A549 (cell line): ENCODE results near the gene LRRC19. TPM values are rescaled to one million over a fixed set of nuclear protein-coding genes. Genes with fewer than 3 reads are reported as not detected.

Experiments used
- ATAC-seq, 2 experiments: fragments of 200-7000 bp in 1 of 2; fragments of >200 bp in 1 of 2; cut with Nextera tagmentation in 1 of 2; cut with Tn5 transposase in 1 of 2; 3 replicates each; pipeline versions ENCODE4 v1.8.0 to v1.9.1; 2018 to 2020; ENCODE audit warnings: mild to moderate bottlenecking in 1 of 2, moderate library complexity in 1 of 2
- CTCF ChIA-PET: fragments of 300-600 bp; sonication (Branson Sonifier 250); formaldehyde crosslinking; extraction: SDS; loops from one replicate; lab custom pipeline; 2021; ENCODE audit warnings: antibody characterized with exemption, inconsistent platforms; lab: Yijun Ruan, JAX
- POLR2A ChIA-PET: fragments of 350-600 bp; formaldehyde crosslinking; extraction: SDS; loops from one replicate; lab custom pipeline; 2021; ENCODE audit warnings: antibody characterized with exemption, inconsistent platforms; lab: Yijun Ruan, JAX
- DNase-seq, 2 experiments: peaks; one replicate each; pipeline versions ENCODE4 v3.0.0 to v3.0.0-alpha.2; 2011 to 2016; ENCODE audit warnings: low read depth in 1 of 2, low spot score in 1 of 2
- FAIRE-seq: peaks from 2 replicates; lab custom pipeline; 2011; peaks lifted over from hg19 to GRCh38; lab: Jason Lieb, UNC
- H3K27ac ChIP-seq, 2 experiments: fragments of >200 bp; sonication (Bioruptor Twin); formaldehyde crosslinking; 3 replicates each; pipeline ENCODE4 v1.5.1; 2016 to 2017
- H3K4me1 ChIP-seq: fragments of >200 bp; sonication (Bioruptor Twin); formaldehyde crosslinking; 3 replicates; pipeline ENCODE4 v1.6.1; 2016
- H3K4me2 ChIP-seq: fragments of >200 bp; sonication (Bioruptor Twin); formaldehyde crosslinking; 3 replicates; pipeline ENCODE4 v1.6.1; 2016
- H3K4me3 ChIP-seq: fragments of >200 bp; sonication (Bioruptor Twin); formaldehyde crosslinking; 3 replicates; pipeline ENCODE4 v1.5.1; 2016
- H3K9me3 ChIP-seq: fragments of >200 bp; sonication (Bioruptor Twin); formaldehyde crosslinking; 3 replicates; pipeline ENCODE4 v1.6.1; 2016
- CBX2 ChIP-seq: fragments of 200-600 bp; sonication (generic); IDR thresholded peaks from 2 replicates; pipeline ENCODE4 v1.6.1; 2016; ENCODE audit warnings: low read depth, mild to moderate bottlenecking, borderline replicate concordance
- EHMT2 ChIP-seq: fragments of 200-600 bp; sonication (generic); IDR thresholded peaks from 2 replicates; pipeline ENCODE4 v1.6.1; 2016; ENCODE audit warnings: antibody characterized with exemption, low read depth, mild to moderate bottlenecking, moderate library complexity
- FOSB ChIP-seq: fragments of 250-450 bp; sonication (Bioruptor Pico); IDR thresholded peaks from 2 replicates; pipeline ENCODE4 v1.5.0; 2020; ENCODE audit warnings: mild to moderate bottlenecking, moderate library complexity
- HDAC2 ChIP-seq: fragments of 200-600 bp; sonication (generic); IDR thresholded peaks from 2 replicates; pipeline ENCODE4 v1.6.1; 2016
- HOXA7 ChIP-seq: fragments of 250-450 bp; sonication (Bioruptor Pico); IDR thresholded peaks from 2 replicates; pipeline ENCODE4 v1.5.0; 2020; ENCODE audit warnings: mild to moderate bottlenecking, moderate library complexity
- HOXB13 ChIP-seq: fragments of 250-450 bp; sonication (Bioruptor Pico); IDR thresholded peaks from 2 replicates; pipeline ENCODE4 v1.5.0; 2020; ENCODE audit warnings: low read depth, mild to moderate bottlenecking, moderate library complexity
- JUN ChIP-seq, 2 experiments: fragments of >200 bp; sonication (Bioruptor Twin); formaldehyde crosslinking; IDR thresholded peaks; 2 replicates in 1 of 2; 3 replicates in 1 of 2; pipeline ENCODE4 v1.6.1; 2016 to 2017
- KDM1A ChIP-seq: fragments of 200-600 bp; sonication (generic); IDR thresholded peaks from 2 replicates; pipeline ENCODE4 v1.6.1; 2016; ENCODE audit warnings: low read depth, mild to moderate bottlenecking
- KDM5A ChIP-seq: fragments of 200-600 bp; sonication (generic); IDR thresholded peaks from 2 replicates; pipeline ENCODE4 v1.6.1; 2016; ENCODE audit warnings: antibody characterized with exemption, mild to moderate bottlenecking
- MAZ ChIP-seq: fragments of 150-350 bp; IDR thresholded peaks from 2 replicates; pipeline ENCODE4 v1.6.1; 2014; ENCODE audit warnings: antibody characterized with exemption, low read depth, low read length, borderline replicate concordance
- MYC ChIP-seq: IDR thresholded peaks from 2 replicates; pipeline ENCODE4 v1.6.1; 2012; ENCODE audit warnings: mild to moderate bottlenecking, inconsistent platforms, low read length, improper control_type of control experiment, borderline replicate concordance
- NFE2L2 ChIP-seq: fragments of 150-350 bp; conservative IDR thresholded peaks from 2 replicates; pipeline ENCODE4 v1.6.1; 2014; ENCODE audit warnings: low read length
- NR3C1 ChIP-seq: fragments of >200 bp; sonication (Bioruptor Twin); formaldehyde crosslinking; IDR thresholded peaks from 3 replicates; pipeline ENCODE4 v1.6.1; 2017
- RAD21 ChIP-seq, 2 experiments: fragments of >200 bp in 1 of 2; sonication (Bioruptor Twin) in 1 of 2; formaldehyde crosslinking in 1 of 2; IDR thresholded peaks in 1 of 2; conservative IDR thresholded peaks in 1 of 2; 2 replicates in 1 of 2; 3 replicates in 1 of 2; pipeline ENCODE4 v1.6.1; 2012 to 2018; ENCODE audit warnings: inconsistent platforms in 1 of 2
- RARB ChIP-seq: fragments of 250-450 bp; sonication (Bioruptor Pico); IDR thresholded peaks from 2 replicates; pipeline ENCODE4 v1.8.0; 2021; ENCODE audit warnings: mild to moderate bottlenecking, moderate library complexity
- RFX5 ChIP-seq: fragments of 450-650 bp; IDR thresholded peaks from 2 replicates; pipeline ENCODE4 v1.7.1; 2014; ENCODE audit warnings: antibody characterized with exemption, mild to moderate bottlenecking, moderate library complexity
- SMC3 ChIP-seq: fragments of >200 bp; sonication (Bioruptor Twin); formaldehyde crosslinking; IDR thresholded peaks from 3 replicates; pipeline ENCODE4 v1.6.1; 2018; ENCODE audit warnings: inconsistent platforms
- SREBF2 ChIP-seq: fragments of 450-650 bp; IDR thresholded peaks from 2 replicates; pipeline ENCODE4 v1.6.1; 2014; ENCODE audit warnings: mild to moderate bottlenecking, moderate library complexity
- TFCP2L1 ChIP-seq: fragments of 250-450 bp; sonication (Bioruptor Pico); IDR thresholded peaks from 2 replicates; pipeline ENCODE4 v1.5.0; 2021; ENCODE audit warnings: mild to moderate bottlenecking
- ZC3H11A ChIP-seq: fragments of 450-650 bp; IDR thresholded peaks from 2 replicates; pipeline ENCODE4 v1.6.1; 2014; ENCODE audit warnings: antibody characterized with exemption, mild to moderate bottlenecking
- WGBS: methylation state at CpG from one replicate; pipeline ENCODE4 v1.1.6; 2017; ENCODE audit errors: missing lambda C conversion rate; 5-methylcytosine and 5-hydroxymethylcytosine counted together
- polyA plus RNA-seq, 4 experiments: library from polyadenylated mRNA; depleted of rRNA in 3 of 4; stranded (reverse); fragments of >200 nt; fragmentation: RNase III in 1 of 4; extraction: RNeasy Plus Mini Kit Qiagen cat#74134 plus additional on column Dnase treatment in 1 of 4; gene quantifications; 2 replicates in 3 of 4; 3 replicates in 1 of 4; pipeline ENCODE4 v1.2.3, GENCODE V29; 2011 to 2017
- TF ChIP-seq, protein P1 (sequence below): IDR thresholded peaks from 2 replicates; pipeline ENCODE4 v1.6.1; 2012
- TF ChIP-seq, protein P2 (sequence below): fragments of 450-650 bp; IDR thresholded peaks from 2 replicates; pipeline ENCODE4 v1.6.1; 2014; ENCODE audit warnings: antibody characterized with exemption
- TF ChIP-seq, protein P3 (sequence below): fragments of >200 bp; sonication (Bioruptor Twin); formaldehyde crosslinking; IDR thresholded peaks from 3 replicates; pipeline ENCODE4 v1.5.1; 2016

LRRC19 gene
- polyA plus RNA-seq, 2 of the 4 experiments (the other 2 are of a cell fraction), result 0.09 TPM; not detected in 1

DNA sequence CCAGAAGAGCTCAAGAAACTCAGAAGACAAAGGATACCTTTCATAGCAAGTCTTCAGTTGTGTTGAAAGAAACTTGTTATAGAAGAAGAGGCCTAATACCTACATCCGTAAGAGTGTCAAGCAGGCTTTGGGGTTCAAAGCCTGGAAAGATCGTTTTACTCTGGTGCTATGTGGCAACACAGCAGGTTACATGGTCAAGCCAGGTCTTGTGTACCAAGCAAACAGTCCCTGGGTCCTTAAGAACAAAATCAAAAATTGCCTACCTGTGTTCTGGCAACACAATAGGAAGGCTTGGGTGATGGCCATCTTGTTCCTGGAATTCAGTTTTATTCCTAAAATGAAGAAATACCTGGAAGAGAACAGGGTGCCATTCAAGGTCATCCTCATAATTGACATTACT, 32.0 kb upstream of the LRRC19 start (continued):
- TF ChIP-seq NR3C1 (no peak), MYC (no peak), TFCP2L1 (CRISPR knock-in tag) (no peak), HOXB13 (CRISPR knock-in tag) (no peak), HDAC2 (no peak), RFX5 (no peak), JUN (IDR thresholded peaks at IDR 0.05) (no peak)

DNA sequence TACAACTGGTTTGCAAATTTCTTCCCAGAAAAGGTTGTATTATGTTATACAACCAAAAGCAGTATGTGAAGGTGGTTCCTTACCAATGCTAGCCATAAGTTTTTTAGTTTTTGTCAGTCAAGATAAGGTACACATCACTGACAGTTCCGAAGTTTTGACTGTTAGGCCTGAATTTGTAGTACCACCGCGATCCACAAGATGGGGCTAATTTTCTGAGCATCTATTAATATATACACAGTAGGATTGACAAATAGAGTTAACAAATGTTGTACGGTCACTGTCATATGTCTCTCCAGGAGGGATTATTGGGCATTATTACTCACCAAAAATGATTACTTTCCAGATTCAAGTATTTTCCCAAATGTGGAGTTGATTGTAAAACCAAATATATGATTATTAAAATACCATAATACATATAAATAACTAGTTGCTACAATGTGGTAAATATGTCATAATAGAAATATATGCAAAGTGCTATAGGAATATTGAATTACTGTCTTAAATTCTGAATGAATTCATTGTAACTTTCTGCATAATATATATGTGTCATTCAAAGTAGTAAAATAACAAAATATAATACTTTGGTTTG, 28.4 kb upstream of the LRRC19 start:
- peak; percentile 61 for FAIRE-seq
- ATAC-seq, result peak; percentile 76 to 87; a peak in 5 of 6 replicates
- 6% methylated on average over 4 of the region's 4 CpGs for WGBS

DNA sequence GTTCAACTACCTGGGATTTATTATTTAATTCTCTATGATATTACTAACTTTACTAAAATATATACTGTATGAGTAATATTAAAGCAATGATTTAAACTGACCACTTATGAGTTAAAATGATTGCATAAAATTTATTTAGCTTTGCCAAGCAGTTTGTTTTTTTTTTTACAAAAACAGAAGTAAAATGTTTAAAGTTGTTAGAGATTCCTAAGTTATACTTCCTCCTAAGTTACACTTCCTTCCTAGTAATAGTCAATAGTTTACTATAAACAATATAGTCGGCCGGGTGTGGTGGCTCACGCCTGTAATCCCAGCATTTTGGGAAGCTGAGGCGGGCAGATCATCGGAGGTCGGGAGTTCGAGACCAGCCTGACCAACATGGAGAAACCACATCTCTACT, 23.7 kb upstream of the LRRC19 start:
- CTCF ChIA-PET, result interaction anchor here (0.8 kb wide), 1 partner anchor 219 kb away, joined by 3 read pairs; no protein-coding TSS in a partner anchor
- no peak overlapping the region for H3K27ac ChIP-seq
- TF ChIP-seq EHMT2 (no peak), SREBF2 (no peak), SMC3 (no peak), ZC3H11A (no peak), FOSB (no peak), CBX2 (no peak), MAZ (no peak), KDM5A (no peak), RAD21 (conservative IDR thresholded peaks at IDR 0.05 in 1 of 2, IDR thresholded peaks at IDR 0.05 in 1 of 2) (no peak), HOXB13 (CRISPR knock-in tag) (no peak), NFE2L2 (no peak), RARB (CRISPR knock-in tag) (no peak), KDM1A (no peak)
- TF ChIP-seq, protein P1, sequence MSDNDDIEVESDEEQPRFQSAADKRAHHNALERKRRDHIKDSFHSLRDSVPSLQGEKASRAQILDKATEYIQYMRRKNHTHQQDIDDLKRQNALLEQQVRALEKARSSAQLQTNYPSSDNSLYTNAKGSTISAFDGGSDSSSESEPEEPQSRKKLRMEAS, result no peak
- TF ChIP-seq, protein P2, sequence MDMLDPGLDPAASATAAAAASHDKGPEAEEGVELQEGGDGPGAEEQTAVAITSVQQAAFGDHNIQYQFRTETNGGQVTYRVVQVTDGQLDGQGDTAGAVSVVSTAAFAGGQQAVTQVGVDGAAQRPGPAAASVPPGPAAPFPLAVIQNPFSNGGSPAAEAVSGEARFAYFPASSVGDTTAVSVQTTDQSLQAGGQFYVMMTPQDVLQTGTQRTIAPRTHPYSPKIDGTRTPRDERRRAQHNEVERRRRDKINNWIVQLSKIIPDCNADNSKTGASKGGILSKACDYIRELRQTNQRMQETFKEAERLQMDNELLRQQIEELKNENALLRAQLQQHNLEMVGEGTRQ, result no peak
- TF ChIP-seq, all 56 proteins: peak for 0
- Histone ChIP-seq H3K9me3 (no peaks in the 10 kb centered on the region), H3K4me2 (no peak overlapping the region), H3K4me1 (no peaks in the 10 kb centered on the region), H3K4me3 (no peak overlapping the region)
- DNase-seq (no peak), ATAC-seq (no peak), FAIRE-seq (no peak)
- POLR2A ChIA-PET, result no interaction called here
- WGBS, result 95% methylated on average over 7 of the region's 7 CpGs

More for the DNA sequence above, 28.4 kb upstream of the LRRC19 start:
- peak; percentile 50 to 59 for DNase-seq
- ChIA-PET POLR2A (no interaction called here), CTCF (interaction anchor here (0.8 to 4.4 kb wide), 10 partner anchors 11 to 299 kb away, joined by 3 to 31 read pairs (median 4); no protein-coding TSS in a partner anchor)
- H3K4me1 ChIP-seq, result no peaks in the 10 kb centered on the region
- no peak overlapping the region for H3K4me2 ChIP-seq
- no peaks in the 10 kb centered on the region for H3K9me3 ChIP-seq
- H3K27ac ChIP-seq, result no peak overlapping the region
- TF ChIP-seq RAD21 (conservative IDR thresholded peaks at IDR 0.05 in 1 of 2, IDR thresholded peaks at IDR 0.05 in 1 of 2) (peak; percentile 78), SMC3 (peak; percentile 80), HOXA7 (no peak)
- TF ChIP-seq, protein P3, sequence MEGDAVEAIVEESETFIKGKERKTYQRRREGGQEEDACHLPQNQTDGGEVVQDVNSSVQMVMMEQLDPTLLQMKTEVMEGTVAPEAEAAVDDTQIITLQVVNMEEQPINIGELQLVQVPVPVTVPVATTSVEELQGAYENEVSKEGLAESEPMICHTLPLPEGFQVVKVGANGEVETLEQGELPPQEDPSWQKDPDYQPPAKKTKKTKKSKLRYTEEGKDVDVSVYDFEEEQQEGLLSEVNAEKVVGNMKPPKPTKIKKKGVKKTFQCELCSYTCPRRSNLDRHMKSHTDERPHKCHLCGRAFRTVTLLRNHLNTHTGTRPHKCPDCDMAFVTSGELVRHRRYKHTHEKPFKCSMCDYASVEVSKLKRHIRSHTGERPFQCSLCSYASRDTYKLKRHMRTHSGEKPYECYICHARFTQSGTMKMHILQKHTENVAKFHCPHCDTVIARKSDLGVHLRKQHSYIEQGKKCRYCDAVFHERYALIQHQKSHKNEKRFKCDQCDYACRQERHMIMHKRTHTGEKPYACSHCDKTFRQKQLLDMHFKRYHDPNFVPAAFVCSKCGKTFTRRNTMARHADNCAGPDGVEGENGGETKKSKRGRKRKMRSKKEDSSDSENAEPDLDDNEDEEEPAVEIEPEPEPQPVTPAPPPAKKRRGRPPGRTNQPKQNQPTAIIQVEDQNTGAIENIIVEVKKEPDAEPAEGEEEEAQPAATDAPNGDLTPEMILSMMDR, result peak; percentile 85
- H3K4me3 ChIP-seq, result no peak overlapping the region
